Retina (tissue), 1 donor: Measurements from ENCODE around the gene PIAS2.
"Not testable (repeated sequence)": the region's sequence is repeated elsewhere in the genome, so short reads cannot be mapped to it uniquely, and the experiment has no call there.

Source experiments
- DNase-seq: peaks from one replicate; pipeline ENCODE4 v3.0.0-alpha.2; 2016

PIAS2 gene

DNA sequence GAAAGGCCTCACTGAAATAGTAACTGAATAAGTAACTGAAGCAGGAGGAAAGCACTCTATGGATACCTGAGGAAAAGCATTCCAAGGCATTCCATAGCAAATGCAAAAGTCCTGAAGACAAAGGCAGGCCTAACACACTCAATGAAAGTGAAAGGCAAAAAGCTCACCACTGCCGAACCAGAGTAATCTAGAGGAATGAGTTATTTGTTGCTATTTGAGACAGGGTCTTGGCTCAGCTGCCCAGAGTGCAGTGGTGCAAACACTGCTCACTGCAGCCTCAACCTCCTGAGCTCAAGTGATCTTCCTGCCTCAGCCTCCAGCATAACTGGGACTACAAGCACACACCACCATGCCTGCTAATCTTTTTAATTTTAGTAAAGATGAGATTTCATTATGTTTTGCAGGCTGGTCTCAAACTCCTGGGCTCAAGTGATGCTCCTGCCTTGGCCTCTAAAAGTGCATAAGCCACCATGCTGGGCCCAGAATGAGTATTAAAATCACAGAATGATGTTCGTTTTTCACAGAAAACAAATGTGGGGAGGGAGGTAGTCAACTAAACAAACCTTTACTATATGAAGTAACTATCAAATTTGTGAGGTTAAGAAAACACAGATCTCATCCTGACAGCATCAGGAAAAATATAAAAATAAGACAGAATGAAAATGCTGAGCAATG is 17.9 kb downstream of the PIAS2 start:
- no peak for DNase-seq

GRCh38 chr18:46894124-46894523 is 23.2 kb downstream of the PIAS2 start:
- no peak for DNase-seq

DNA sequence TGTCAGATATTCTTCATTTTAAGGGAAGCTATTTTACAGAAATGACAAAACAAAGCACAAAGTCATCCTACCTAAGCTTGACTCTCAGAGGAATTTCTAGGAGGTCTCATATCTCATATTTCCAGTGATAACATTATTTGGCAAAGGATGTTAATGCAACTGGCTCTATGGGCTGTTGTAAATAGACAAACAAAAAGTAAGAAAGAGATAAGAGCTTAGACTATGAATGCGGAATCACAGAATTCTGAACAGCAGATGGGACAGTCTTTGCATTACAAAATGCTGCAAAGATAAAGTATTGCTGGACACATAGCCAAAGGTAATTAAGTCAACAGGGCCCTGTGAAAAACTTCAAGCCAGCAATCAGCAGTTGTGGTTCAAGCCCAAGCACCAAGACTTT is 23.9 kb downstream of the PIAS2 start:
- DNase-seq = no peak

GRCh38 chr18:46892842-46893241 is 24.5 kb downstream of the PIAS2 start:
- no peak for DNase-seq

DNA sequence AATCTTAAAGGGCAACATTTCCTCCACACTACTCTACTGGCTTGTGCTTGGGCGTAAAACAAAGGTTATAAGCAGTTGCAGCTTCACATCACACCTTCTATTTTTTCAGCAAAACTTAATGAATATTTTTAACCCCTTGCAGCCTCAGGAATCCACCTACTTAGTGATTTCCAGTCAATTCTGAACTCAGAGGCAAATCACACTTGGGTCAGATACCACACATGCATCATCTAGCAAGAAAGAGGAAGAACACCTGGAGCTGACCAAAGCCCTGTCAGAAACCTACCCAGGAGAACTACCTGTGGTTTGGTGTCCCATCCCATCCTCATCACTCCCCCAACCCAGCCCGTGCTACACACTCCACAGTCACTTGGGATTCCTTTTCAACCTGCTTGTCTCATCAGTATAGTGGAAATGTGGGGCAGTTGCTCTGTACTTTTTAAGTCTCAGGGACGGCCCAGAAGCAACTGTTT is 25.5 kb downstream of the PIAS2 start:
- DNase-seq = no peak

DNA sequence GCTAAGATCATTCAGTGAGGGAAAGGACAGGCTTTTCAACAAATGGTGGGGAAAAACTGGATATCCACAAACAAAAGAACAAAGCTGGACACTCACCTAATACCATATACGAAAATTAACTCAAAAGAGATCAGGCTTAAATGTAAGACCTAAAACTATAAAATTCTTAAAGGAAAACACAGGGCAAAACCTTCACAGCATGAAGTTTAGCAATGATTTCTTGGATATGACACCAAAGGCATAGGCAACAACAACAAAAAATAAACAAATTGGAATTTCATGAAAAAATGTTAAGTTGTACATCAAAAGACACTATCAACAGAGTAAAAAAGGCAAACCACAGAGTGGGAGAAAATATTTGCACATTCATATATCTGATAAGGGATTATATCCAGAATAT is 28.3 kb downstream of the PIAS2 start:
- DNase-seq = no peak

DNA sequence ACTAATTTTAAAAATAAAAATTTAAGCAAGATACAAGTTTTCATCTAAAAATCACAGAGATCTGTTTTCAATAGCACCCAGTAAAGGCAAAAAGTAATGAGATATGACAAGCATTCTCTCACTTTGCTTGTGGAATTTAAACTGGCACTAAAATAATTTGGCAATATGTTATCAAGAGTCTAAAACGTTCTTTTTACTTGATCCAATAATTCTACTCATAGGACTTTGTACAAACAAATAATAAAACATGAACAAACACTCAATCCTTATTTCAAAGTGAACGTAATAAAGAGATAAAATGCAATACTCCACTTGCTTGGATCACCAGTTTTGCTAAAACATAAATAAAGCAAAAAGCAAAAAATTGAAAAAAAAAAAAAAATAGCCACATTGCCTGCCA is 30.4 kb downstream of the PIAS2 start:
- DNase-seq = no peak

GRCh38 chr18:46883180-46883579 is 34.1 kb downstream of the PIAS2 start:
- DNase-seq = no peak

- DNase-seq = no peak
Measured at GRCh38 chr18:46877329-46877987, 39.8 kb downstream of the PIAS2 start.

GRCh38 chr18:46868169-46868921 is 49.0 kb downstream of the PIAS2 start:
- DNase-seq = no peak

DNA sequence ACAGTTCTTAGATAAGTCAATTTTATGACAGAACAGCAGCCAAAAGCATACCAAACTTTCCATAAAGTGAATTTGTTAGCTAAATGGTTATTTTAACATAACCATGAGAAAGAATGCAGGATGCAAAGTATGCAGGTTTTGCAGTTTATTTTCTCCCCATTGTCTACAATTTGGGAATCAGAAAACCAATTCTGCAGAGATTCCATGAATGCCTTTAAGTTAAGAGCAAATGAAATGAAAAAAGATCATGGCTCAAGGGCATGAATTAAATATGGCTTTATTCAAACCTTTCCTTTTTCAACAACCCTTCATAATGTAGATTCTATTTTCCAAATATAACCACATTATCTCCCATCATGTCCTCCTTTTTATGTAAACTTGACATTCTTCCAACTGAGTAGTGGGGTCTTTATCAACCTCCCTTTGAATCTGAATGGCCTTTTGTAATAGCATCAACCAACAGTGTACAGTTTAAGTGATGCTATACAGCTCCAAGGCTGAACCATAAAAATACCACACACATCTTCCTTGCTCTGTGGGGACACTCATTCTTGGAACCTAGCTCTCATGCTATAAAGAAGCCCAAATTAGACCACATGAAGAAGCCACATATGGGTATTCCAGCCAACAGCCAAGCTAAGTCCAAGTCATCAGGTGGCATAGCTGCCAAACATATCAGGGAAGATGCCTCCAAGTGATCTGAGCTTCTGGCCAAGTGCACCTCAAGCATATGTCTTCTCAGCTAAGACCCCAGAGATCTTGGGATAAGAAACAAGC is 49.8 kb downstream of the PIAS2 start:
- DNase-seq = no peak

GRCh38 chr18:46866523-46866922 is 50.8 kb downstream of the PIAS2 start:
- no peak for DNase-seq

- not testable (repeated sequence) for DNase-seq
Measured at GRCh38 chr18:46865245-46865644, 52.1 kb downstream of the PIAS2 start.

DNA sequence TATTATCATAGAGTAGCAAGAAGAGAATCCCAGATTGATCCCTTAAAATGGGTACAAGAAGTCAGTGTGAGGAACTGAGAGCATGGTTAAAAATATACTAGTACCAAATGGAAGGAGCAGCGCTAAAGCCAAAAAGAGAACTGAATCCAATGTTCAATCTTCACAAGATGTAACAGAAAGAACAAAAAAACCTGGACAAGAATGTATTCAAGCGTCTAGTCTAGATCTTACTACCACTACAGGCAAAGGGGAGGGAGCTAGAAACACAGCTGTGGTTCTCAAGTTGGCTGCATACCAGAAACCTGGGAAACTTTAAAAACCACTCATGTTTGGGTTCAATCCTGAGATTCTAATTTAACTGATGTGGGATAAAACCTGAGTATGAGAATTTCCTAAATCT is 57.5 kb downstream of the PIAS2 start:
- DNase-seq = no peak

- DNase-seq = no peak
Measured at GRCh38 chr18:46858290-46858689, 59.0 kb downstream of the PIAS2 start.

DNA sequence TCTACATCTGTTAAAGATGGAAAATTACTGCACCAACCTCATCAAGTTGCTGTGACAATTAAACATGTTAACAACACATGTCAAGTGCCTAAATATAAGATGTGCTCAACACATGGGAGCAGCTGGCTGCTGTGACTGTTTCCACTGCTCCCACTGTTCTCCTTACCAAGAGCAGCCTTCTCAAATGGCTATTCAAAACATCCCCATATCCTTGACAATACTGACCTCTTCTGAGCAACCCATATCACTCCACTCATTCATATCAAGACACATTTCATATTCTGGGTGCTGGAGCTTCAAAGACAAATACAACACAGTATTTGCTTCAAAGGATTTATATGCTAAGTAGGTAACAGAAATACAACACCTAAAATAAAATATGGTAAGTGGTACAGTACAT is 60.3 kb downstream of the PIAS2 start:
- DNase-seq = peak; percentile 10

DNA sequence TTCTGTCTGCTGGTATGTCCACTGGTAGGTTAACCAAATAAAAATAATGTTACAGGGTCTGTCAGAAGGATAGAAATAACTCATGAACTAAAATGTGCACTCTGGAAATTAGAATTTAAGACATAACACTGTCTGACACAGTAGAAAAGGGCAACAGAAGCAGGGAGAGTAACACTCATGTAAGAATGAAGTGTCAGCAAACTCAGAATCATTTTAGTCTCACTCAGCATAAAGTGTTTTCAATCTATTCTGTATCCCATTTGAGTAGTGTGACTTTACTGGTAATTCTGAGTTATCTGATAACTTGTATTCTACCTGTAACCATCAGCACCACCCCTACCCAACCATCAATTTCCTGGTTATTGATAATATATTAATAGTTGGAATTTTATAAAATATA is 68.3 kb downstream of the PIAS2 start:
- no peak for DNase-seq

DNA sequence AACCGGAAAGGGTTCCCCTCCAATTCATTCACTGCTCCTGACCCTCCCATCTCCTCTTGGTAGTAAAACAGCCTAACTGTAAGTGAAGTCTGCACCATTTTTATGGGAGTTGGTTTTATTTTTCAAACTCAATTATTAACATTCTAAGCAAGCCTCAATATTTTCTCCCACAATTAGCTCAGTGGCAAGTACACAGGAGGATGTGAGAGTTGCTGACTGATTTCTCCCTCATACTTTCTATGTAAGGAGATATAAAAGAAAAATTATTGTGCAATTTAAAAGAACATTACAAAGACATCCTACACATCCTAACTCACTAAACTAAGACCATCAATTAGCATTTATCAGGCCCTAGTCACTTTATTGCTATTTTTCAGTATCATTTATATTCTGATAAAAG is 73.9 kb downstream of the PIAS2 start:
- no peak for DNase-seq

DNA sequence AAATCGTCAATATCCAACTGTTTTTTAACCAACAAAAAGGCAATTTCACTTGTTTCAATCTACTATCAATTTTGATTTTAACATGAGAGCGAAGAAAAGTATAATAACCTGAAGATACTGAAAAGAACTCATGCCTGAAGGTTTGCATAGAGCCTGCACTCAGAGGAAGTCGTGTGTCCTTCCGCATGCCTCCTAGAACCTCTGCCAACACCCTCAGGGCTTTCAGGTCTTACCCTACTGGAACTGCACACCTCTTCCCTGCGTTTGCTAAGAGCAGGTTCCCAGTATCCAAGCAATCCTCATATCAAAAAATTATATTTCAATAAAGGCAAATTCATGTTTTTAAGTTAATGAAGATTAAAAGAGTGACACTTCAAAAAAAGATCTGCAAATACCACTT is 74.7 kb downstream of the PIAS2 start:
- DNase-seq = no peak

DNA sequence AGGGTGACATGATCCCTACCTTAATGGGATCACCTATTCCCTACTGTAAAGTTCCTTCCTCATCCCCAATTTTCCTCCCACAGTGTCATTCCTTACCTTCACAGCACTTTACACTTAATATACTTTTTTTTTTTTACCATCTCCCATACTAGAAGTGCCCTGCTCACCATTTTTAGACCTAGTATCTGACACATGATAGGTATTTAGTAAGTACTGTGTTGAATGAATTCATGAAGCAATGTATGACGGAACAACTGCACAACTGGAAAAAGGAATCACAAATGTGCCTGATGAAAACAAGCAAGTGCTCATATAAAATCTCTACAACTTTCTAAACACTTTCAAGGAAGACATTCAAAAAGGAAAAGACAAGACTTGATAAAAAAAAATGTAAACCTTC is 83.4 kb downstream of the PIAS2 start:
- DNase-seq = no peak

GRCh38 chr18:46832849-46833248 is 84.5 kb downstream of the PIAS2 start:
- DNase-seq = no peak

GRCh38 chr18:46832422-46832821 is 84.9 kb downstream of the PIAS2 start:
- not testable (repeated sequence) for DNase-seq

- DNase-seq = no peak
Measured at GRCh38 chr18:46831434-46831833, 85.9 kb downstream of the PIAS2 start.
